Ishikawa (cell line): ENCODE results near the gene PHIP.
A peak's percentile ranks its signal among the peaks of the same experiment; 100 is the strongest.

Source experiments
- CEBPB ChIP-seq: IDR thresholded peaks from 2 replicates; pipeline ENCODE4 v1.6.1; 2012
- CREB1 ChIP-seq: IDR thresholded peaks from 2 replicates; pipeline ENCODE4 v1.6.1; 2012; ENCODE audit warnings: low read depth
- EGR1 ChIP-seq: IDR thresholded peaks from 2 replicates; pipeline ENCODE4 v1.6.1; 2012
- EP300 ChIP-seq: IDR thresholded peaks from 2 replicates; pipeline ENCODE4 v1.6.1; 2012; ENCODE audit warnings: borderline replicate concordance
- FOXM1 ChIP-seq: IDR thresholded peaks from 2 replicates; pipeline ENCODE4 v1.6.1; 2012; ENCODE audit warnings: low read depth, borderline replicate concordance
- MAX ChIP-seq: IDR thresholded peaks from 2 replicates; pipeline ENCODE4 v1.6.1; 2012
- NFIC ChIP-seq: IDR thresholded peaks from 2 replicates; pipeline ENCODE4 v1.6.1; 2012
- RAD21 ChIP-seq: IDR thresholded peaks from 2 replicates; pipeline ENCODE4 v1.6.1; 2012; ENCODE audit warnings: low read depth
- REST ChIP-seq: IDR thresholded peaks from 2 replicates; pipeline ENCODE4 v1.6.1; 2012; ENCODE audit warnings: low read depth, mild to moderate bottlenecking
- TAF1 ChIP-seq: IDR thresholded peaks from 2 replicates; pipeline ENCODE4 v1.6.1; 2012; ENCODE audit warnings: low read depth, mild to moderate bottlenecking
- TCF12 ChIP-seq: IDR thresholded peaks from 2 replicates; pipeline ENCODE4 v1.6.1; 2012; ENCODE audit warnings: low read depth
- TEAD4 ChIP-seq: IDR thresholded peaks from 2 replicates; pipeline ENCODE4 v1.6.1; 2012
- USF1 ChIP-seq: IDR thresholded peaks from 2 replicates; pipeline ENCODE4 v1.6.1; 2012
- YY1 ChIP-seq: IDR thresholded peaks from 2 replicates; pipeline ENCODE4 v1.6.1; 2012; ENCODE audit warnings: low read depth
- ZBTB7A ChIP-seq: IDR thresholded peaks from 2 replicates; pipeline ENCODE4 v1.6.1; 2012; ENCODE audit warnings: low read depth

The PHIP gene

GRCh38 chr6:79077715-79078074, 359 bp downstream of the PHIP start:
- TF ChIP-seq NFIC: no peak
- no peak for TF ChIP-seq FOXM1
- no peak for TF ChIP-seq CEBPB
- TF ChIP-seq YY1: no peak
- no peak for TF ChIP-seq MAX
- no peak for TF ChIP-seq ZBTB7A
- TF ChIP-seq TEAD4: no peak
- TF ChIP-seq RAD21: no peak
- TF ChIP-seq CREB1: no peak

GRCh38 chr6:79076782-79077641, 1.0 kb downstream of the PHIP start:
- 0 out of 2 replicates have a peak, but pooled peaks have one; percentile 14 for TF ChIP-seq MAX
- TF ChIP-seq TCF12: no peak
- TF ChIP-seq TAF1: peak; percentile 58
- TF ChIP-seq ZBTB7A: no peak
- TF ChIP-seq FOXM1: no peak
- no peak for TF ChIP-seq EP300
- no peak for TF ChIP-seq USF1
- TF ChIP-seq RAD21: no peak
- TF ChIP-seq NFIC: no peak
- no peak for TF ChIP-seq CREB1
- no peak for TF ChIP-seq REST
- TF ChIP-seq YY1: no peak
- TF ChIP-seq CEBPB: no peak
- no peak for TF ChIP-seq TEAD4
- no peak for TF ChIP-seq EGR1

GRCh38 chr6:79076160-79076559, 1.9 kb downstream of the PHIP start:
- TF ChIP-seq REST (no peak), RAD21 (no peak), TEAD4 (no peak)

GRCh38 chr6:79073888-79074287, 4.2 kb downstream of the PHIP start:
- TF ChIP-seq TAF1 (no peak), ZBTB7A (no peak)

GRCh38 chr6:79072640-79073181, 5.3 kb downstream of the PHIP start:
- TF ChIP-seq TCF12 (no peak), REST (no peak), MAX (no peak), RAD21 (no peak), YY1 (no peak), CREB1 (no peak), CEBPB (no peak), EGR1 (no peak), FOXM1 (no peak), EP300 (no peak), TAF1 (no peak), ZBTB7A (no peak), NFIC (no peak), USF1 (no peak), TEAD4 (no peak)
